ENCODE results near the gene SCYL2. TPM values are rescaled to one million over a fixed set of nuclear protein-coding genes. Genes with fewer than 3 reads are reported as not detected.

SCYL2 gene
- total and polyA plus RNA-seq, 7 donors: 17.5 to 97.3 (median 52.4) TPM

GRCh38 chr12:100348657-100349454 lies 81.9 kb downstream of the SCYL2 start:
- Histone ChIP-seq H3K36me3 (no peaks in the 10 kb centered on the region), H3K4me3 (no peak overlapping the region), H3K4me1 (no peaks in the 10 kb centered on the region), H3K9me3 (no peaks in the 10 kb centered on the region), H3K27ac (no peak overlapping the region), H3K27me3 (no peaks in the 10 kb centered on the region)
- peak in 3 of 4 experiments; percentile 12 to 39 (median 37) for TF ChIP-seq CTCF (IDR thresholded peaks at IDR 0.05)
- no peak for TF ChIP-seq EP300 (IDR thresholded peaks at IDR 0.05)
- no peak for TF ChIP-seq POLR2A (IDR thresholded peaks at IDR 0.05)
- no peak for TF ChIP-seq POLR2AphosphoS5 (IDR thresholded peaks at IDR 0.05)
- intact Hi-C loops (cut with DNase I): loop anchor here (2.0 to 5.0 kb wide), 2 partner anchors 206 to 393 kb away; no protein-coding TSS in a partner anchor
- no peak for DNase-seq
- WGBS, 2 donors: 77 to 79% methylated on average over 7 of the region's 7 CpGs

GRCh38 chr12:100356644-100357223 lies 89.8 kb downstream of the SCYL2 start, which contains the start of gene SLC17A8:
SLC17A8 (plus strand) TSS chr12:100357074; CDS start chr12:100357392, 318 bp downstream.
- TF ChIP-seq EP300 (IDR thresholded peaks at IDR 0.05) (no peak), POLR2AphosphoS5 (IDR thresholded peaks at IDR 0.05) (no peak), CTCF (IDR thresholded peaks at IDR 0.05) (no peak), POLR2A (IDR thresholded peaks at IDR 0.05) (no peak)
- Histone ChIP-seq H3K36me3 (no peaks in the 10 kb centered on the region), H3K27me3 (peaks cover 0 to 11% (median 0%) of the 10 kb centered on the region in 3 donors), H3K4me1 (no peaks in the 10 kb centered on the region), H3K9me3 (no peaks in the 10 kb centered on the region), H3K27ac (no peak within 1 kb of the TSS), H3K4me3 (no peak within 1 kb of the TSS)
- 6 to 20% methylated on average over 13 of the region's 13 CpGs for WGBS, 2 donors
- DNase-seq: no peak
- intact Hi-C loops (cut with DNase I): no loop called here

- H3K4me3 ChIP-seq: no peak overlapping the region
- DNase-seq: no peak
- 71 to 83% methylated on average over 3 of the region's 3 CpGs for WGBS, 2 donors
Measured at GRCh38 chr12:100359248-100359647, 92.3 kb downstream of the SCYL2 start.

GRCh38 chr12:100359822-100360221 lies 92.8 kb downstream of the SCYL2 start:
- Histone ChIP-seq H3K27me3 (peaks cover 0 to 11% (median 0%) of the 10 kb centered on the region in 3 donors), H3K27ac (no peak overlapping the region), H3K4me3 (no peak overlapping the region), H3K36me3 (no peaks in the 10 kb centered on the region), H3K9me3 (no peaks in the 10 kb centered on the region), H3K4me1 (no peaks in the 10 kb centered on the region)
- no peak for TF ChIP-seq EP300 (IDR thresholded peaks at IDR 0.05)
- no peak for TF ChIP-seq POLR2A (IDR thresholded peaks at IDR 0.05)
- no peak for TF ChIP-seq POLR2AphosphoS5 (IDR thresholded peaks at IDR 0.05)
- TF ChIP-seq CTCF (IDR thresholded peaks at IDR 0.05): no peak
- 42 to 64% methylated on average over 2 of the region's 2 CpGs for WGBS, 2 donors
- intact Hi-C loops (cut with DNase I): no loop called here
- no peak for DNase-seq

More at GRCh38 chr12:100359248-100359647, 92.3 kb downstream of the SCYL2 start:
- Histone ChIP-seq H3K27ac (no peak overlapping the region), H3K27me3 (peaks cover 0 to 11% (median 0%) of the 10 kb centered on the region in 3 donors), H3K9me3 (no peaks in the 10 kb centered on the region), H3K36me3 (no peaks in the 10 kb centered on the region), H3K4me1 (no peaks in the 10 kb centered on the region)
- TF ChIP-seq EP300 (IDR thresholded peaks at IDR 0.05): no peak
- TF ChIP-seq POLR2AphosphoS5 (IDR thresholded peaks at IDR 0.05): no peak
- no peak for TF ChIP-seq POLR2A (IDR thresholded peaks at IDR 0.05)
- no peak for TF ChIP-seq CTCF (IDR thresholded peaks at IDR 0.05)
- intact Hi-C loops (cut with DNase I): no loop called here

Data from sigmoid colon (tissue), 7 donors.